ENCODE data around the gene AMMECR1.

DNA sequence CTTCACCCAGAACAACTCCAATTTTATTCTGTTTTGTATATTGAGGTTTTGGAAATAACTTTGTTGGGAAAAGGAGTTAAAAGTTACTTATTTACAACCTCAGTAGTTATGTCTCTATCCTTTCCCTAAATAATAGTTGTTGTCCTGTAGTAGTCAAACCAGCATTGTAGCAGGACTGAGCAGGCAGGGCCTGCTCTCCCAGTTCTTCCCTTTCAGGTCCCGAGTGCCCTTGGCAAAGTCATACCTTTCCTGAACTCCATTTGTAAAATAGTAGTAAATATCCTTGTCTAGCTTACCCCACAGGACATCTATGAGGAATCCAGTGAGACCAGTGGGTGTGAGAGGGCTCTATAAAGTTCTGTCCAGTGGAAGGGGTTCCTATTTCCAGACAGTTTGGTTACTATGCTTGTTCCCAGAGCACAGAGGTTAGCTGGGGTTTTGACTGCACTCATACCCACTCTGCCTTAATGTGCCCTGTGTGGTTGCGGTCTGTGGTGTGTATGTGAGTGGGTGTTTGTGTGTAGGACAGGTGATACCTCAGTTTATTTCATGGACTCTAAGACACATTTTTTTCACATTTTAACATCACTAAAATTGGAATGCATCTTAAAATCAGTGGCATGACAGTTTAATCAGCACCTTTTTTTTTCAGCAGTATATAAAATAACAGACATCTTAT, 136.3 kb downstream of the AMMECR1 start:
- TF ChIP-seq POLR2A (IDR thresholded peaks at IDR 0.05), result no peak
- TF ChIP-seq, protein P1, sequence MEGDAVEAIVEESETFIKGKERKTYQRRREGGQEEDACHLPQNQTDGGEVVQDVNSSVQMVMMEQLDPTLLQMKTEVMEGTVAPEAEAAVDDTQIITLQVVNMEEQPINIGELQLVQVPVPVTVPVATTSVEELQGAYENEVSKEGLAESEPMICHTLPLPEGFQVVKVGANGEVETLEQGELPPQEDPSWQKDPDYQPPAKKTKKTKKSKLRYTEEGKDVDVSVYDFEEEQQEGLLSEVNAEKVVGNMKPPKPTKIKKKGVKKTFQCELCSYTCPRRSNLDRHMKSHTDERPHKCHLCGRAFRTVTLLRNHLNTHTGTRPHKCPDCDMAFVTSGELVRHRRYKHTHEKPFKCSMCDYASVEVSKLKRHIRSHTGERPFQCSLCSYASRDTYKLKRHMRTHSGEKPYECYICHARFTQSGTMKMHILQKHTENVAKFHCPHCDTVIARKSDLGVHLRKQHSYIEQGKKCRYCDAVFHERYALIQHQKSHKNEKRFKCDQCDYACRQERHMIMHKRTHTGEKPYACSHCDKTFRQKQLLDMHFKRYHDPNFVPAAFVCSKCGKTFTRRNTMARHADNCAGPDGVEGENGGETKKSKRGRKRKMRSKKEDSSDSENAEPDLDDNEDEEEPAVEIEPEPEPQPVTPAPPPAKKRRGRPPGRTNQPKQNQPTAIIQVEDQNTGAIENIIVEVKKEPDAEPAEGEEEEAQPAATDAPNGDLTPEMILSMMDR (IDR thresholded peaks at IDR 0.05), result no peak
